AG08395 (cell line): ENCODE data around the gene FHOD3.

ENCODE experiments used
- DNase-seq: peaks from one replicate; pipeline ENCODE4 v3.0.0; 2012; ENCODE audit warnings: mixed read lengths, low spot score

FHOD3 gene

GRCh38 chr18:36665952-36666351 is 368.4 kb downstream of the FHOD3 start:
- no peak for DNase-seq

GRCh38 chr18:36667811-36668210 is 370.3 kb downstream of the FHOD3 start:
- DNase-seq, result no peak

GRCh38 chr18:36668349-36668748 is 370.8 kb downstream of the FHOD3 start:
- no peak for DNase-seq

GRCh38 chr18:36672437-36673344 is 375.2 kb downstream of the FHOD3 start:
- DNase-seq, result peak; percentile 55

- DNase-seq, result no peak
Observed at GRCh38 chr18:36673452-36673851, 375.9 kb downstream of the FHOD3 start.

GRCh38 chr18:36675076-36675475 is 377.6 kb downstream of the FHOD3 start:
- DNase-seq, result no peak

- DNase-seq, result no peak
Observed at GRCh38 chr18:36675542-36675941, 378.0 kb downstream of the FHOD3 start.

GRCh38 chr18:36676629-36677028 is 379.1 kb downstream of the FHOD3 start:
- no peak for DNase-seq

GRCh38 chr18:36680042-36680441 is 382.5 kb downstream of the FHOD3 start:
- DNase-seq, result no peak

- peak; percentile 18 for DNase-seq
Observed at GRCh38 chr18:36685580-36685979, 388.1 kb downstream of the FHOD3 start.

- peak; percentile 78 for DNase-seq
Observed at GRCh38 chr18:36688020-36688965, 390.8 kb downstream of the FHOD3 start.

GRCh38 chr18:36692371-36692770 is 394.9 kb downstream of the FHOD3 start:
- DNase-seq, result peak; percentile 80

- peak; percentile 35 for DNase-seq
Observed at GRCh38 chr18:36692921-36693332, 395.4 kb downstream of the FHOD3 start.

- peak; percentile 43 for DNase-seq
Observed at GRCh38 chr18:36693931-36694620, 396.6 kb downstream of the FHOD3 start.

GRCh38 chr18:36695806-36696205 is 398.3 kb downstream of the FHOD3 start:
- no peak for DNase-seq

GRCh38 chr18:36697905-36698304 is 400.4 kb downstream of the FHOD3 start:
- DNase-seq, result peak; percentile 91

- DNase-seq, result no peak
Observed at GRCh38 chr18:36700955-36701354, 403.4 kb downstream of the FHOD3 start.

- DNase-seq, result peak; percentile 41
Observed at GRCh38 chr18:36702401-36703013, 405.0 kb downstream of the FHOD3 start.

- no peak for DNase-seq
Observed at GRCh38 chr18:36704156-36704555, 406.6 kb downstream of the FHOD3 start.

GRCh38 chr18:36706134-36706881 is 408.8 kb downstream of the FHOD3 start:
- peak; percentile 41 for DNase-seq

GRCh38 chr18:36708366-36708765 is 410.9 kb downstream of the FHOD3 start:
- DNase-seq, result no peak
